Activated gamma-delta T cell treated with Interleukin-2 at 50 U/mL for 16 hours (primary cell): Measurements from ENCODE around the gene POLR2F.
"Not testable (repeated sequence)": the region's sequence is repeated elsewhere in the genome, so short reads cannot be mapped to it uniquely, and the experiment has no call there.

Source experiments
- DNase-seq: peaks from one replicate; pipeline ENCODE4 v3.0.0-alpha.2; 2020

POLR2F gene

DNA sequence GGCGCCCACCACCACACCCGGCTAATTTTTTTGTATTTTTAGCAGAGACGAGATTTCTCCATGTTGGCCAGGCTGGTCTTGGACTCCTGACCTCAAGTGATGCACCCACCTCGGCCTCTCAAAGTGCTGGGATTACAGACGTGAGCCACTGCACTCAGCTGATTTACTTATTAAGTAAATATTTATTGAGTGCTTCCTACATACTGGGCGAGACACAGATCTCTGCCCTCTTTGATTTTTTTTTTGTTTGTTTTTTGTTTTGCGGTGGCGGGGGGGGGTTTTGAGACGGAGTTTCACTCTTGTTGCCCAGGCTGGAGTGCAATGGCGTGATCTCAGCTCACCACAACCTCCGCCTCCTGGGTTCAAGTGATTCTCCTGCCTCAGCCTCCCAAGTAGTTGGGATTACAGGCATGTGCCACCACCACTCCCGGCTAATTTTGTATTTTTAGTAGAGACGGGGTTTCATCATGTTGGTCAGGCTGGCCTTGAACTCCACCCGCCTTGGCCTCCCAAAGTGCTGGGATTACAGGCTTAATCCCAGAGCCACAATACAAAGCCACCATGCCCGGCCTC is 2.4 kb downstream of the POLR2F start:
- DNase-seq = not testable (repeated sequence)

DNA sequence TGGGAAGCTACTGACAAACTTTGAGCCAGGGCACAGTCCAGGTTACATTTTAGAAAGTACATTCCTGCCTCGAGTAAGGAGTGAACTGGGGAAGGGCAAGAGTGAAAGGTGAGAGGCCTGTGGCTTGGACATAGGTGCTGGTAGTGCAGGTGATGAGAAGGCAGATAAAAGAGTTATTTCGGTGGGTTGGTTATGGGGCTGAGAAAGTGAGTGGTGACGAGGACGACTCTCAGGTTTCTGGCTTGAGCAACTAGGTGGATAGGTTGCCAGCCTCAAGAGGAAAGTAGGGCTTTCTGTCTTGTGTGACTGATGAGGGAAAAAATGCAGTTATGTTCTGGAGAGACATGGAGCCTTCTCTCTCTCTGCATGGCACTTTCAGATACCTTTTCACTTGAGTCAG is 3.7 kb downstream of the POLR2F start:
- no peak for DNase-seq

DNA sequence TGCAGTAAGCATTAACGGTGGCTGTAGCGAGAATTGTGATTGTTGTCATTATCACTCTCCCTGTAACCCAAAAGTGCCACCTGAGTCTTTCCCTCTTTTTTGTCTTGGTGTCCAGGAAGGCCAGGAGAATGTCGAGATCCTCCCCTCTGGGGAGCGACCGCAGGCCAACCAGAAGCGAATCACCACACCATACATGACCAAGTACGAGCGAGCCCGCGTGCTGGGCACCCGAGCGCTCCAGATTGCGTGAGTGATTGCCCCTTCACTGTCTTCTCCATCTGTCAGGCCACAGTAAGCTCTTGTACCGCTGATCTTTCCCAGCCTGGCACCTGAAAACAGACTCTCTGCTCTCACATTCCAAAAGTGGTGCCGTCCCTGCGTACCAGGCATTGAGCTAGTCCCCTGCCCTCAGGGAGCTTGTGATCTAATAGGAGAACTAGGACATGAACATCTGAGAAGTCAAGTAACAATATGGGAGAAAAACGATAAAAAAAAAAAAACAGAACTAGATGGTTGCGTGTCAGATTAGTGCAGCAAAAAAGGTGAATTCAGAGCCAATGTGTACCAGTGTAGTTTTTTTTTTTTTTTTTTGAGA is 5.8 kb downstream of the POLR2F start:
- DNase-seq = no peak

DNA sequence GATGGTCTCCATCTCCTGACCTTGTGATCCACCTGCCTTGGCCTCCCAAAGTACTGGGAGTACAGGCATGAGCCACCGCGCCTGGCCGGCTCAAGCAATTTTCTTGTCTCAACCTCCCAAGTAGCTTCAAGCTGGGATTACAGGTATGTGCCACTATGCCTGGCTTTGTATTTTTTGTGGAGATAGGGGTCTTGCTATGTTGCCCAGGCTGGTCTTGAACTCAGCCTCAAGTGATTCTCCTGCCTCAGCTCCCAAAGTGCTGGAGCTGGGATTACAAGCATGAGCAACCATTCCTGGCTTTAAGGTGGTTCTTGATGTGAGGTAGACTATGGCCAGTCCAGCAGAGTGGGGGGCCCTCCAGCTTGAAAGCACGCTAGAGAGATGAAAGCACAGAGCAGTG is 7.6 kb downstream of the POLR2F start:
- no peak for DNase-seq

DNA sequence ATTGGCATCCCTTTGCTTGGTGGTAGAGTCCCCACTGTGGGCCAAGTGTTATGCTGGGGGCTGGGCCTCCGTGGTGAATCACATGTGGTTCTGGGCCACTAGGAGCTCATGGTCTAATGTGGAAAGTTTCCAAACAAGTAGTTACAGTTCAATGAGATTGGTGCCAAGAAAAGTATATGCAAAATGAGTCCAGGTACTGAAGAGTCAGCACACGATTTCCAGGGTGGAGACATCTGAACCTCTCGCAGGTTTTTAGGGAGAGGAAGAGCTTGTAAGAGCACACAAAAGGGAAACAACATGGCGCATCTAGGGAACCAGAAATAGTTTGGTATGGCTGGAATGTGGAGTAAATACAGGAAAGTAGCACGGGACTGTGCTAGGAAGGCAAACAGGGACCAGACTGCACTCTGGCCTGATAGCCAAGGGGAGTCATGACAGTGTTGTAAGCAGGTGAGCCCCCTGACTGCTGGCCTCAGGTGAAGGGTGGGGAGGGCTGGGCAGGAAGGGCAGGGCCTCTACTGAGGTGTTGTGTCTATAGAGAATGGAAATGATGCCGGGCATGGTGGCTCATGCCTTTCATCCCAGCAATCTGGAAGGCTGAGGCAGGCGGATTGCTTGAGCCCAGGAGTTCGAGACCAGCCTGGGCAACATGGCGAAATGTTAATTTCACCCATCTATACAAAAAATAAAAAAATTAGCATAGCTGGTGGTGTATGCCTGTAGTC is 12.6 kb downstream of the POLR2F start:
- DNase-seq = no peak

DNA sequence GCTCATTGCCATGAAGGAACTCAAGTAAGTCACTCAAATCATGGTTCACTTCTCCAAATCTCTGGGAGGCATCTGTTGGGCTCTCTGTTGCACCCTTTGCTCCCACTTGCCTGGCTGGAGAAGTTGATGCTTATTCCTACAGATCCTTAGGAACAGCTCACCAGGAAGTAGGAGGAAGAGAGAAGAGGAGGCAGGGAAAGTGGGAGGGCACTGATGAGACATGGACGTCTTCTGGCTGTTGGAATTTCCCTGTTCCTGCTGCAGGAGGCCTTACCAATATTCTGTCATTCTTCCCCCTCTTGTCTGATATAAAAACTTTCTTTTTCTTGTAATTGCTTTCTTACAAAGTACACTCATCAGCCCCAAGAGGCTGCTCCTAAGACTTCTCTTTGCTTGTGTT is 13.6 kb downstream of the POLR2F start:
- no peak for DNase-seq

DNA sequence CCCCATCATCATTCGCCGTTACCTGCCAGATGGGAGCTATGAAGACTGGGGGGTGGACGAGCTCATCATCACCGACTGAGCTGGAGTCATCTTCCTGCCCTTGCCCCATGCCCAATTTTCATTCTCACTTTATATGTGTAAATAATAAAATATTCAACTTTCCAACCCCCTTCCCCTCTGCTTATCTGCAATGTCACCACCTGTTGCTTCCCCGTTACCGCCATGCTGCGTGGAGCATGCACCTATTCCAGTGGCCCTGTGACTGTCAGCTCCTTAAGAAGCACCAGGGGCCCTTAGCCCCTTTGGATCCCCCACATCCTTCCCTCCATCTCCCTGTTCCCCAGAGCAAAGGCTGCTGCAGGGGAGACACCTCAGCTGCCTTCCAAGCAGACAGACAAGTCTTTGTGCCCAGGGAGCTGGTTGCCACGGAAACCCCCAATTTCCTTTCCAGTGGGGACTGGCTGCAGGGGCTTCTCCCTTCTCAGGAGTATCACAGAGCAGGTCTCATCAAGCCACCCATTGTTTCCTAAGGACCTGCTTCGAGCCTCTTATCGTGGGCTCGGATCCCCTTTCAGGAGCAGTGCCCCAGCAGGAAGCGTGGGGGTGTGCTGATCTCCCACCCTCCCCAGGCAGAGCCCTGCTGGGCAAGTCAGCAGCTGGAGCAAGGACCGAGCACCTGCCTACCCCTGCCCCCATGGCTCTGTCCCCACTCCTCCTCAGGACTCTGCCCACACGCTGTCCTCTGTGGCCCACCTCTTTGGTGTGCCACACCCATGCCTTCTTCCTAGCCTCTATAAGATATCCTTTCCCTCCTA is 14.3 kb downstream of the POLR2F start:
- no peak for DNase-seq

DNA sequence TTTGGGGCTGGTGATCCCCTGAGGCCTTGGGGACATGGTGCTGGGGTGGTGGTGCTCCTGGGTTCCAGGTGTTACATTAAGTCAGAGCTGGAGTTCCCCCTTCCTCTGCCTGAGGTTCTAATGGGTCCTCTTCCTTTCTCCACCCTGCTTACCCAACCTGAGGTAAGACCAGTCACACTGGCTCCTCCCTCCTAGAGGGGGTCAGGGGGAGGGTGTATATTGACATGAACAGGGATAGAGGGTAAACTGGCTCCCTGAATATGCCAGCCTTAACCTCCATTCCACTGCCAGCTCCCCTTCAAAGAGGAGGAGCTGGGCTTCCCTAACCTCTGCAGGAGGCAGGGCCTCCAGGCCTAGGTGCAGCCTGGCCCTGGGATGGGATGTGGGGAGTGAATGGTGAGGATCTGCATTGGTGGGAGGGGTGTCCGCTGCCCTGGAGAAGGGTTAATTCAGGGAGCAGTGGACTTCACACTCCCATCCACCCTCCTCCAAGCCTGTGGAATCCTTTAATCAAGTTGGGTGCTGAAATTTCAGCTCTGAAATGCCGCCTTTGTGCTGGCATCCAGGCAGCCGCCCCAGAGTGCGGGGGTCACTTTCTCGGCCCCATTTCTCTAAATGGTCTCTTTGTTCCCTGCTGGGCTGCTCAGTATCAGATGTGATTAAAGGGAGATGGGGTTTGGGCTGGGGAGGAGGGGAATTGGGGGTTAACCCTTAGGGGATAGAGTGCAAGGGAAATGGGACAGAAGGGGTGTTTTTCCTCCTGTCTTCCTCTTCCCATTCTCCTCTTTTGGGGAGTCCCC is 15.2 kb downstream of the POLR2F start:
- no peak for DNase-seq

DNA sequence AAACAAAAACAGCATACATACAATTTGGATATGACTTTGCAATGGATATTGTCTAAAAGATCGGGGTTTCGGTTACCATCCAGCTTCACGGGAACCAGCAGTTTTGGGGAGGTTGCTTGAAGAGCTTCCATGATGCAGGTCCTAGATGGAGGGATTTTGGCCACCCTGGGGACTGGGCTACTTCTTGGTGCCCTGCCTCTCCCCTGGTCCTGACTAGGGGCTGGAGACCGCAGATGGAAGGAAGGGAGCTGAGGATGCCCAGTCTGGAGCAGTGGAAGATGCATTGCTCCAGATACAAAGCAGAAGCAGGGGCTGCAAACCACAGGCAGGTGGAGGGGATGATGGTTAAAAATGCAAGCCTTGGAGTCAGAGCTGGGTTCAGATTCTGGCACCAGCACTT is 17.4 kb downstream of the POLR2F start:
- DNase-seq = no peak

DNA sequence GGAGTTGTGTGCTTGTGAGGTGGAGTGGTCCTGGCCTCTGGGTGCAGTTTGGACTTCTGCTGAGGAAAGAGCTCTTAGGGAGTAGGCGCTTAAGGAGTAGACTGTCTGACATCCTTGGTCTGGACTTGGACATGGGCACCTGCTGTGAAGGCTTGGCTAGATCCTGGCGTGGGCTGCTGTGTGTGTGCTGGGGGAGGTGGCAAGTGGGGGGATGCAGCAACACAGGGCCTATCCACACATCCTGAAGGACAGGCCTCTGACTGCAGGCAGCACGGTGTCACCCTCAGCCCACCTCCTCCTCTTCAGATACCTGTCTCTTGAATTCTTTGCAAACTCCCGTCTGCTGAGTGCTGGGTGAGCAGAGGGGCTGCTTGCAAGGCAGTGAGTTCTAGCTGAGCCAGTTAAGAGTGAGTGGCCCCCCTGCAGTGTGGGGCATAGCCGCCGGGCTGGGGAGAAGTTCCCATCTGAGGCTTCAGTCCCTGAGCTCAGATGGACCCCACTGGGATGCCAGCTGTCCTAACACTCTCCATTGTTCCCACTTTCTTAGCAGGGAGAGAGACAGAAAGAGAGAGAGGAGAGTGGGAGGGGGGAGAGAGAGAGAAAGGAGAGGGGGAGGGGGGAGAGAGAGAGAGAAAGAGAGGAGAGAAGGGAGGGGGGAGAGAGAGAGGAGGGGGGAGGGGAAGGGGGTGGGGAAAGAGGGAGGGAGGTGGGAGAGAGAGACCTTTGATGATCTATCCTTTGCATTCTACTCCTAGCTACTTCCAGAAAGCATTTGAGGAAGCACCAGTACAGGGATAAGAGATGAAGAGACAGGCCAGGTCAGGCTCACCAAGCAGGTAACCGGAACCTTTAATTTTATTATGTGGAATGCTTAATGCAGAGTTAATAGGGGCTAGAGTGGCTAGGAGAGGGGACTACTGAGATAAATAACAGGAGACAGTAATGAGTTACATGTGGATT is 18.3 kb downstream of the POLR2F start:
- no peak for DNase-seq

DNA sequence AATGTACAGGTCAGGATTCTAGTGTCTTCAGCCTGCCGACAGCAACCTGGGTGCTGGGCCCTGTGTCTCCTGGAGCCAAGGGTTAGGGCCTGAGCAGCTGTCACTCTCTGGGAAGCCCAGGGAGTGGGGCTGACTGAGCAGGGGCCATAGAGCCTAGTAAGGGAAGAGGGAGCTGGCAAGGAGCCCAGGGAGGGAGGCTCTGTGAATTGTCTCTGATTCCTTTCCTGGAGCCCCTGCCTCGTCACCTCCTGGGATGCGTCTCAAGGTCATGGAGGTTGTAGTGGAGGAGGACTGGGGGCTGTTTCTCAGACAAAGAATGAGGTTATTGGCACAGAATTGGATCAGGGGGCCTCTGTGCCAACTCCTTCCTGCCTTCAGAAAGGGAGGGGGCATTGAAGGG is 19.0 kb downstream of the POLR2F start:
- no peak for DNase-seq

DNA sequence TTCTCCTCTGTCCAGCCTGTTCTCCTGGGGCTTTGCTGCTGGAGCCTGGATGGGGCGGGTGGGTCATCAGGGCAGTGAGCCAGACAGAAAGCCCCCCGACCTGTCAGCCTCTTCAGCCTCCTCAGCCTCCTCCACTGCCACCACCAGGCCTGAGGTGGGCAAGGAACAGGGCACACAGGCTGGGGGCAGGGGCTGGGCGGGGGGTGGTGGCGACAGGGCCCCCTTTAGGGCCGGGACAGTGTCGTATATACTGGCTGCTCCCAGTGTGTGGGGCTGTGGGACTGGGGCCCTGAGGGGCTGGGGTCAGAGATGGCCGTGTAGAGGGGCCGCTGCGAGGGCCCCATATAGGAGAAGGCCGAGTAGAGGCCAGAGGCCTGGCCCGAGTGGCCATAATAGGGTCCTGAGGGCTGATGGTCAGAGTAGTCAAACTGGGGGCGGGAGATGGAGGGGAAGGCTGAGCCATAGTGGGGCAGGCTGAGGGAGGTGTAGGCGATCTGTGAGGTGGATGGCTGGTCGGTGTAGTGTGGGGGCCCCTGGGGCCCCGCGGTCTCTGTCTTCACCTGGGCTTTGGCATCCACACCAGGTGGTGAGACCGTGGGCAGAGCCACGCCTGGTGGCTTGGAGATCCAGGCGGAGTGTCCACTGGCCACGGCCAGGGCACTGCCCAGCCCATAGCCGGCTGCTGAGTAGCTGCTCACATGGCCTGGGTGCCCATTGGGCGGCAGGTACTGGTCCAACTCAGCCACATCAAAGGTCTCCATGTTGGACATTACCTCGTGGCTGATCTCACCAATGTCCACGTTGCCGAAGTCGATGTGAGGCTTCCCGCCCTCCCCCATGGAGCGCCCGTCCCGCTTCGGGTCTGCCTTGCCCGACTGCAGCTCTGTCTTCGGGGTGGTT is 20.0 kb downstream of the POLR2F start:
- no peak for DNase-seq

DNA sequence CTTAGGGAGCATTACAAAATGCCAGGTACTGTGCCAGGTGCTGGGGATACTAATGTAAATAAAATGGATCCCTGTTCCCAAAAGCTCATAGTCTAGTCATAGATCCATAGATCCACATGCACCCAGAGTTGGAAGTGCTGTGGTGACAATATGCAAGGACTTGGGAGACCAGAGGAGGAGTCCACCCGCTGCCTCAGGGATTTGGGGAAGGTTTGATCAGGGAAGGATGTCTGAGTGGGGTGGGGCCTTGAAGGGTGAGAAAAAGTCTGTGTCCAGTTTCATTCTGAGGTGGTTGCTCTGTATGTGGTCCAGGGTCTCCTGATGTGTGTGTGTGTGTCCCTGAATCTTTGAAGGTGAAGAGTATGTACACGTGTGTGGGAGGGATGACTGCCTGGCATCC is 21.7 kb downstream of the POLR2F start:
- no peak for DNase-seq

DNA sequence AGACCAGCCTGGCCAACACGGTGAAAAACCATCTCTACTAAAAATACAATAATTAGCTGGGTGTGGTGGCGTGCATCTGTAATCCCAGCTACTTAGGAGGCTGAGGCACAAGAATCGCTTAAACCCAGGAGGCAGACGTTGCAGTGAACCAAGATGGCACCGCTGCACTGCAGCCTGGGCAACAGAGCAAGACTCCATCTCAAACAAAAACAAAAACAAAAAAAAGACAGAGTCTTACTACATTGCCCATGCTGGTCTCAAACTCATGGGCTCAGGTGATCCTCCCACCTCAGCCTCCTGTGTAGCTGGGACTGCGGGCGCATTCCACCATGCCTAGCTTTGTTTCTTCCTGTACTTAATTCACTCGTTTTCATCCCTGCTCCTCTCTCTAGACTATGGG is 22.5 kb downstream of the POLR2F start:
- DNase-seq = not testable (repeated sequence)

DNA sequence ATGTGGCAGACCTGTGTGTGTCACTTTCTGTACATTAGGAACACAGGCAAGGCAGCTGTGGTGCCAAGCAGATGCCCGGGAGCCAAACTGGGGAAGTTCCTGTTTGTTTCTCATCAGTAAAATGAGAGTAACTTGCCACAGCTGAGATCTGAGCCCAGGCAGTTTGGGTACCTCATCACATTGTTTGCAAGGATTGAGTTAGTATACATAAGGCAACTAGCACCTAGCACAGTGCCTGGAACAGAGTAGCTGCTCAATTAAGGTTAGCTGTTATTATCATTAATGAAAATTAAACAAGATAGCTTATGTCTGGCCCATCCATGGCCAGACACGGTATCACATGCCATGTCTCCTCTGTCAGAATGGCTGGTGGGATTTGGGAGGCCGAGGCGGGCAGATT is 23.0 kb downstream of the POLR2F start:
- no peak for DNase-seq

DNA sequence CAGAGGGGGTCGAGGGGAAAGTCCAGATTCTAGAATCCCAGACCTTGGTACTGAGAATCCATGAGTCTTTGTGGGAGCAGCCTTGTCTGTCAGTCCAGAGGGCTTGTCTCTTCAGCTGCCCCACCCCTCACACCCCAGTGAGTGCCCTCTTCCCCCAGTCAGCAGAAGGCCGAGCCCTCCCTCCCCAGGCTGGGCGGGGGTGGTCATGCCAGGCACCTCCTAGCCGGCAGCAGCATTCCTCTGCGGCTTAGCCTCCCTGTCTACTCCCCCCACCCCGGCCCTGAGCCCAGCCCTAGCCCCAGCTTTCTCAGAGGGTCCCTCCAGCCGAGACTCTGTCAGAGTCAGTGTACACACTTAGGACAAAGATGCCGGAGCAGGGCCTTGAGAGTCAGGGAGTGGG is 26.3 kb downstream of the POLR2F start:
- no peak for DNase-seq

DNA sequence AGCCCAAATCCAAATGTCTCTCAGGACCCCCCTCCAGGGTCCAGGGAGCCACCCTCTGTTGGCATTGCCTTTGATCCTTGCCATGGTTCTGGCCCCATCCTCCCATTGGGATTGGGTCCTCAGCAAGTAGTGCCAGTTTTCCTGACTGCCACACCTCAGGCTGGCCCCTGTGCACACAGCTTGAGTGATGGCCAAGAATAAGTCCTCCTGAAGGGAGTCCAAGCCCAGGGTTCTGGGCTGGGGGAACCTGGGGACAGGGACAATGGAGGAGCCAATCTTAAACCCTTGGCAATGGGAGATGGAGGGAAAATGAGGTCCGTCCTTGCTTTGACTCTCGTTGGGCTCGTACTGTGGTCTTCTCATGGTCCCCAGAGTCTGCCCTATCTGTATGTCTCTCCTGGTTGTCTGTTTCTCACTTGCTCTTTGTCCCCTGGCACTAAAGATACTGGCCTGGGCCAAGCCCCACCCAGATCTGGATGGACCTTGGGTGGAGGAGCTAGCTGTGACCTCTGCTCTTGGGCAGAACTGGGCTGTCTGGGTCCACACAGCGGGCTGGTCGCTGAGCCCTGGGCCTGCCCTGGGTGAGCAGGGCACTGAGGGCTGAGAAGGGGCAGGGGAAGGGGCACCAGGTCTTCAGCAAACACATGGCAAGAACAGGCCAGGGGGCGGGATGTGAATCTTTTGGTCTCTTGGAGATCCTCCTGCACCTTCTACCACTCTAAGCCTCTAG is 27.9 kb downstream of the POLR2F start:
- no peak for DNase-seq

DNA sequence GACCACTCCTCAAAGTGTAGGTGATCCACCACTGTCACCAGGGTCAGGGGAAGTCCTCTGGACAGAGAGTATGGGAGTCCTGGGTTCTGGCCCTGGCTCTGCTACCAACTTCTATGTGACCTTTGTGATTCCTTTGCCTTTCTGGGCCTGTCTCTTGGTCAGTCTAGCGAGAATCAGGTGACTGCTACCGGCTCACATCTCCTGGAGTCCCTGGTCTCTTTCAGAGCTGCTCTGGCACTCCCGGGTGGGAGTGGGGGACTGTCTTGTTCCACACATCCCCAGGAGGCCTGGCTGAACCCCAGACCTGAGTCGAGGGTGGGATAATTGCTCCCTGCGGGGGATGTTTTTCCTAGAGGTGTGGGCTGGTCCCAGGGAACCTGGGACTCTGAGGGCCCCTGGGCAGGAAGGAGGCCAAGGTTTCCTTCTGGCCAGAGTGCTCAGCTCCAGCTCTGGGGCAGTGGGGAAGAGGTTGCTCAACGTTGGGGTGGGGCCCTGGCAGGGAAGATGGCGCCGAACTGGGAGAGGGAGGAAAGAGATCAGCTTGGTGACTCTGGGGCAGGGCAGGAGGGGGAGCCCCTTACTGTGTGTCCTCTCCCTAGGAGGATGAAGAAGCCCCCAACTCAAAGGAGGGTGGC is 28.8 kb downstream of the POLR2F start:
- no peak for DNase-seq
